Cardiac muscle cell (in vitro differentiated cells and primary cell): ENCODE measurements around the gene ELN. TPM values are rescaled to one million over a fixed set of nuclear protein-coding genes. Genes with fewer than 3 reads are reported as not detected.

Source experiments
- DNase-seq, 2 donors: peaks; one replicate each; pipeline versions ENCODE4 v3.0.0 to v3.0.0-alpha.2; 2010 to 2017; ENCODE audit warnings: low read depth in 1 of 2, low spot score in 1 of 2
- H3K27ac ChIP-seq: fragments of 200-600 bp; sonication (generic); 2 replicates; pipeline ENCODE4 v1.5.1; 2016
- H3K27me3 ChIP-seq: fragments of 200-600 bp; sonication (generic); 2 replicates; pipeline ENCODE4 v1.6.0; 2016; ENCODE audit warnings: control low read depth
- H3K36me3 ChIP-seq: fragments of 200-600 bp; sonication (generic); 2 replicates; pipeline ENCODE4 v1.5.1; 2016; ENCODE audit warnings: control low read depth
- H3K4me1 ChIP-seq: fragments of 200-600 bp; sonication (generic); 2 replicates; pipeline ENCODE4 v1.8.1; 2017; ENCODE audit warnings: low read depth, mild to moderate bottlenecking, mixed run types
- H3K4me3 ChIP-seq: fragments of 200-600 bp; sonication (generic); 2 replicates; pipeline ENCODE4 v1.5.1; 2016; ENCODE audit warnings: mild to moderate bottlenecking
- H3K9me3 ChIP-seq: fragments of 200-600 bp; sonication (generic); 2 replicates; pipeline ENCODE4 v1.5.1; 2017; ENCODE audit warnings: low read depth, mild to moderate bottlenecking, control low read depth
- polyA plus RNA-seq: library from polyadenylated mRNA; unstranded; fragments of >200 nt; fragmentation: Nextera tagmentation; extraction: Ambion mirVana; gene quantifications from 2 replicates; pipeline ENCODE4 v1.2.1, GENCODE V29; 2016
- total RNA-seq: library from RNA; depleted of rRNA; stranded (reverse); fragments of >200 nt; gene quantifications from 2 replicates; pipeline ENCODE4 v1.2.3, GENCODE V29; 2016
- TF ChIP-seq, protein P1 (sequence below): IDR thresholded peaks from 2 replicates; pipeline ENCODE4 v1.5.1; 2012; ENCODE audit warnings: low read depth, mild to moderate bottlenecking, low read length

ELN gene
- total and polyA plus RNA-seq, 2 experiments from 2014 or later = 0.77 TPM; not detected in 1

DNA sequence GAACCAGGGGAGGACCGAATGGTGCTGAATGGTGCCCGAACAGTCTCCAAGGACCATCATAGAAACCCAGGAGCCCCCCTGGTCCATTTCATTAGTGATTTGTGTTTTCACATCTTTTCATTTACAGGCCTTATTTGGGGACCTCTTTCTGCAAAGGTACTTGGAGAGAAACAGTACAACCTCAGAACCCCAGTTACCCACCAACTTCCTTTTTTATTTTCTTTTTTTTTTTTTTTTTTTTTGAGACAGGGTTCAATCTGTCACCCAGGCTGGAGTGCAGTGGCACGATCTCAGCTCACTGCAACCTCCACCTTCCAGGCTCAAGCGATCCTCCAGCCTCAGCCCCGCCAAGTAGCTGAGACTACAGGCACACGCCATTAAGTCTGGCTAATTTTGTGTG lies 13.0 kb upstream of the ELN start:
- TF ChIP-seq, protein P1, sequence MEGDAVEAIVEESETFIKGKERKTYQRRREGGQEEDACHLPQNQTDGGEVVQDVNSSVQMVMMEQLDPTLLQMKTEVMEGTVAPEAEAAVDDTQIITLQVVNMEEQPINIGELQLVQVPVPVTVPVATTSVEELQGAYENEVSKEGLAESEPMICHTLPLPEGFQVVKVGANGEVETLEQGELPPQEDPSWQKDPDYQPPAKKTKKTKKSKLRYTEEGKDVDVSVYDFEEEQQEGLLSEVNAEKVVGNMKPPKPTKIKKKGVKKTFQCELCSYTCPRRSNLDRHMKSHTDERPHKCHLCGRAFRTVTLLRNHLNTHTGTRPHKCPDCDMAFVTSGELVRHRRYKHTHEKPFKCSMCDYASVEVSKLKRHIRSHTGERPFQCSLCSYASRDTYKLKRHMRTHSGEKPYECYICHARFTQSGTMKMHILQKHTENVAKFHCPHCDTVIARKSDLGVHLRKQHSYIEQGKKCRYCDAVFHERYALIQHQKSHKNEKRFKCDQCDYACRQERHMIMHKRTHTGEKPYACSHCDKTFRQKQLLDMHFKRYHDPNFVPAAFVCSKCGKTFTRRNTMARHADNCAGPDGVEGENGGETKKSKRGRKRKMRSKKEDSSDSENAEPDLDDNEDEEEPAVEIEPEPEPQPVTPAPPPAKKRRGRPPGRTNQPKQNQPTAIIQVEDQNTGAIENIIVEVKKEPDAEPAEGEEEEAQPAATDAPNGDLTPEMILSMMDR = no peak
- DNase-seq = no peak
- Histone ChIP-seq H3K27ac (no peak overlapping the region), H3K9me3 (no peaks in the 10 kb centered on the region), H3K4me1 (peaks cover 12% of the 10 kb centered on the region), H3K36me3 (no peaks in the 10 kb centered on the region), H3K27me3 (no peaks in the 10 kb centered on the region), H3K4me3 (no peak overlapping the region)

DNA sequence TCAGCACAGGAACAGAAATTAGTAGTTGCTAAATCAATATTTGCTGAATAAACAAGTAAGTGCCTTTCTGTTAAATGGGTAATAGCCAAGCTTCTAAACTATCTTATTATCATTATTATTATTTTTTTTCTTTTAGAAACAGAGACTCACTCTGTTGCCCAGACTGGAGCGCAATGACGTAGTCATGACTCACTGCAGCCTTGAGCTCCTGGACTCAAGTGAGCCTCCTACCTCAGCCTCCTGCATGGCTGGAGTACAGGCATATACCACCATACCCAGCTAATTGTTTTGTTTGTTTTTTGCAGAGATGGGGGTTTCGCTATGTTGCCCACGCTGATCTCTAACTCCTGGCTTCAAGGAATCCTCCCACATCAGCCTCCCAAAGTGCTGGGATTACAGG lies 12.3 kb upstream of the ELN start:
- no peak for DNase-seq
- H3K36me3 ChIP-seq = no peaks in the 10 kb centered on the region
- no peaks in the 10 kb centered on the region for H3K9me3 ChIP-seq
- peaks cover 12% of the 10 kb centered on the region for H3K4me1 ChIP-seq
- no peak overlapping the region for H3K4me3 ChIP-seq
- H3K27ac ChIP-seq = no peak overlapping the region
- no peaks in the 10 kb centered on the region for H3K27me3 ChIP-seq
- TF ChIP-seq, protein P1 = no peak

DNA sequence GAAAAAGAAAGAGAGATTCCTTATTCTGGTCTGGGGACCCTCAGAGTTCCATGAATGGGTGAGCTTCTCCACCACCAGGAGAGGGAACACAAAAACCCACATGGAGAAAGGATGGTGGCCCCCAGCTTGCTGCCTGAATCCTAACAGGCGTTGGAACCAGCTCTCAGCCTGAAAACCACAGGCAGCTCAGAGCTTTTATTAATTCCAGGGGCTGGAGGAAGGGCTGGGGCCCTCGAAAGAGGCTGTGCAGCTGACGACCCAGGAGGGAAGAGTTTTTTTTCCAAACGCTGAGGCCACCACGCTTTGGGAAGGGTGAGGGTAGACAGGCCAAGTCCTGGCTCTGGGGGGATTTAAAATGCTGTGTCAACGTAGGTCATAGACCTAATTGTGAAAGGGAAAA lies 10.8 kb upstream of the ELN start:
- H3K4me1 ChIP-seq = peaks cover 12% of the 10 kb centered on the region
- no peaks in the 10 kb centered on the region for H3K27me3 ChIP-seq
- DNase-seq = no peak
- no peak overlapping the region for H3K4me3 ChIP-seq
- no peaks in the 10 kb centered on the region for H3K36me3 ChIP-seq
- TF ChIP-seq, protein P1 = no peak
- H3K27ac ChIP-seq = no peak overlapping the region
- no peaks in the 10 kb centered on the region for H3K9me3 ChIP-seq

DNA sequence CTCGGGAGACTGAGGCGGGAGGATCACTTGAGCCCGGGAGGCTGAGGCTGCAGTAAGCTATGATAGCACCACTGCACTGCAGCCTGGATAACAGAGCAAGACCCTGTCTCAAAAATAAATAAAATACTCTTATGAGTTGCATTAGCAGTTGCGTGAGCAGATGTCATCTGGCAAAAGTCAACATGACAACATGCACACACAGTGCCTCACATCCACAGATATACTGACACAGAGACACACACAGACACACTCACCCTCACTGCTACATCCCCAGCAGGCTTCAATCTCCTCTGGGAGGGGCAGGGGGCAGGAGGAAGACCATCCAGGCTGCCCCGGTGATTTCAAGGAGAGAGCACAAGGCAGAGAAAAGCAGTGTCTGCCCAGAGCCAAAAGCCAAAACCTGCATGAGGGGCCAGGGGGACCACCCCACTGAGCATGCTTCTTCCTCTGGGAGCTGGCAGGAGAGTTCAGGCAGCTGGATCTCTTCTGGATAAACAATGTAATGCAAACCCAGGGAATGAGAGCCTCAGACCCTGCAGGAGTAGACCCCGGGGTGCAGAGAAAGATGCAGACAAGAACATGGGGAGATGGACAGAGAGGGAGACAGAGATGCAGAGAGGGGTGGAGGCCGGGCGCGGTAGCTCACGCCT lies 9.6 kb upstream of the ELN start:
- TF ChIP-seq, protein P1 = no peak
- H3K9me3 ChIP-seq = no peaks in the 10 kb centered on the region
- H3K4me3 ChIP-seq = no peak overlapping the region
- no peak for DNase-seq
- H3K36me3 ChIP-seq = no peaks in the 10 kb centered on the region
- peaks cover 3% of the 10 kb centered on the region for H3K4me1 ChIP-seq
- H3K27me3 ChIP-seq = no peaks in the 10 kb centered on the region
- no peak overlapping the region for H3K27ac ChIP-seq

DNA sequence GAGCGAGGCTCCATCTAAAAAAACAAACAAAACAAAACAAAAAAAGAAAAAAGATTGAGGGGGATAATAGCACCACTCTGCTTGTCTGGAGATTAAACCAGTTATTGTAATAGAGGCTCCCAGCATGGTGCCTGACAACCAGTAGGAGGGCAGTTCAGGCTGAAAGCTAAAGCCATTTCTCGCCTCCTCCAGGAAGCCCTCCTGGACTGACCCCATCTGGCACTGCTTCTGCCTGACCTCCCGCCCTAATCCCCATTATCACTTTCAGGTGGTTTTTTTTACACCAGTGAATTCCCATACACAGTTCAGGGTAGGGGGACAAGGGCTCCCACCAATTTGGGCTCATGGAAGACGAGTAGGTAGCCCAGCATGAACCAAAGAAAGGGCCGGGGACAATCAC lies 8.8 kb upstream of the ELN start:
- peaks cover 3% of the 10 kb centered on the region for H3K4me1 ChIP-seq
- no peak for DNase-seq
- no peak overlapping the region for H3K4me3 ChIP-seq
- H3K9me3 ChIP-seq = no peaks in the 10 kb centered on the region
- no peaks in the 10 kb centered on the region for H3K36me3 ChIP-seq
- H3K27ac ChIP-seq = no peak overlapping the region
- no peaks in the 10 kb centered on the region for H3K27me3 ChIP-seq
- TF ChIP-seq, protein P1 = no peak

DNA sequence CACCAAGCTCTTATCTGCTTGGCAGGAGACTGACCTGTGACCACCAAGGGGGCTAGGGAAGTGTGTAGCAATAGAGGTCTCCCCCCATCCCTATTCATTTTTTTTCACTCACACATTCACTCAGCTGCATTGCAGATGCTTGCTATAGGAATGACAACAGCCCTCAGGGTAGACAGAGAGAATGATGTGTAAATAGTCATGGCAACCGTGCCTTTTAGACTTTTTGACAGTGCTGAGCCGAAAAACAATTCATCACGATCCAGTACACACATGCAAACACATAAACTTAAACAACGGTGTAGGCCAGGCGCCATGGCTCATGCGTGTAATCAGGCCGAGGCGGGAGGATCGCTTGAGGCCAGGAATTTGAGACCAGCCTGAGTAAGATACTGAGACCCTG lies 7.6 kb upstream of the ELN start:
- no peaks in the 10 kb centered on the region for H3K27me3 ChIP-seq
- H3K4me3 ChIP-seq = no peak overlapping the region
- no peak overlapping the region for H3K27ac ChIP-seq
- TF ChIP-seq, protein P1 = no peak
- H3K36me3 ChIP-seq = no peaks in the 10 kb centered on the region
- no peaks in the 10 kb centered on the region for H3K9me3 ChIP-seq
- H3K4me1 ChIP-seq = peaks cover 3% of the 10 kb centered on the region
- DNase-seq = no peak
